HepG2 (cell line): ENCODE data around the gene TMEM250. TPM values are rescaled to one million over a fixed set of nuclear protein-coding genes. Genes with fewer than 3 reads are reported as not detected.

ENCODE experiments used
- ARID4A ChIP-seq: sonication (generic); formaldehyde crosslinking; IDR thresholded peaks from 2 replicates; pipeline ENCODE4 v1.5.0; 2020; ENCODE audit warnings: mild to moderate bottlenecking, missing genetic modification reagents, borderline replicate concordance
- ATF3 ChIP-seq: sonication (generic); formaldehyde crosslinking; IDR thresholded peaks from 2 replicates; pipeline ENCODE4 v1.4.0; 2020; ENCODE audit warnings: missing genetic modification reagents
- GABPA ChIP-seq, 2 experiments: IDR thresholded peaks; 2 replicates each; pipeline ENCODE4 v1.6.1; 2011 to 2016; ENCODE audit warnings: low read depth in 2 of 2, low read length in 1 of 2, missing biosample characterization in 1 of 2, missing genetic modification characterization in 1 of 2
- GABPB1 ChIP-seq: IDR thresholded peaks from 2 replicates; pipeline ENCODE4 v1.6.1; 2016; ENCODE audit warnings: mild to moderate bottlenecking, missing genetic modification reagents, moderate library complexity, missing compliant biosample characterization
- GTF3A ChIP-seq: sonication (generic); formaldehyde crosslinking; conservative IDR thresholded peaks from 2 replicates; pipeline ENCODE4 v1.4.0; 2020; ENCODE audit warnings: mild to moderate bottlenecking, missing genetic modification reagents
- HNRNPH1 ChIP-seq: fragments of 200-400 bp; formaldehyde crosslinking; optimal IDR thresholded peaks from 2 replicates; pipeline ENCODE3; 2017; ENCODE audit warnings: mild to moderate bottlenecking, low read depth, low read length
- HNRNPK ChIP-seq: fragments of 200-400 bp; formaldehyde crosslinking; IDR thresholded peaks from 2 replicates; pipeline ENCODE4 v1.6.1; 2018; ENCODE audit warnings: low read length, low read depth, moderate library complexity, mild to moderate bottlenecking; ENCODE audit not compliant: poor library complexity, severe bottlenecking
- IKZF1 ChIP-seq: fragments of 450-650 bp; IDR thresholded peaks from 2 replicates; pipeline ENCODE4 v1.7.1; 2016
- MED1 ChIP-seq: sonication (generic); formaldehyde crosslinking; IDR thresholded peaks from 2 replicates; pipeline ENCODE4 v1.4.0; 2020; ENCODE audit warnings: missing genetic modification reagents
- MED13 ChIP-seq: sonication (generic); formaldehyde crosslinking; IDR thresholded peaks from 2 replicates; pipeline ENCODE4 v1.5.0; 2020; ENCODE audit warnings: missing genetic modification reagents
- PCBP1 ChIP-seq: fragments of 200-400 bp; formaldehyde crosslinking; IDR thresholded peaks from 2 replicates; pipeline ENCODE4 v1.6.1; 2017; ENCODE audit warnings: mild to moderate bottlenecking, low read depth, low read length, borderline replicate concordance
- RARG ChIP-seq: sonication (generic); formaldehyde crosslinking; IDR thresholded peaks from 2 replicates; pipeline ENCODE4 v1.4.0; 2020; ENCODE audit warnings: low read depth, mild to moderate bottlenecking, missing genetic modification reagents
- SNAPC2 ChIP-seq: sonication (generic); formaldehyde crosslinking; IDR thresholded peaks from 2 replicates; pipeline ENCODE4 v1.8.1; 2022; ENCODE audit warnings: mild to moderate bottlenecking, missing genetic modification reagents
- ZFP36L1 ChIP-seq: sonication (generic); formaldehyde crosslinking; IDR thresholded peaks from 2 replicates; pipeline ENCODE4 v1.8.0; 2022; ENCODE audit warnings: mild to moderate bottlenecking, missing genetic modification reagents, moderate library complexity
- ZKSCAN1 ChIP-seq: fragments of 150-350 bp; IDR thresholded peaks from 2 replicates; pipeline ENCODE4 v1.6.1; 2014; ENCODE audit warnings: low read length
- ZNF720 ChIP-seq: sonication (generic); formaldehyde crosslinking; IDR thresholded peaks from 2 replicates; pipeline ENCODE4 v1.4.0; 2020; ENCODE audit warnings: missing genetic modification reagents
- ZNF768 ChIP-seq: sonication (generic); formaldehyde crosslinking; IDR thresholded peaks from 2 replicates; pipeline ENCODE4 v1.4.0; 2020; ENCODE audit warnings: missing genetic modification reagents
- ZNF879 ChIP-seq: sonication (generic); formaldehyde crosslinking; IDR thresholded peaks from 2 replicates; pipeline ENCODE4 v1.8.1; 2023; ENCODE audit warnings: missing genetic modification reagents
- polyA plus RNA-seq, 8 experiments: library from polyadenylated mRNA; depleted of rRNA in 3 of 8; stranded (reverse) in 7 of 8; unstranded in 1 of 8; fragments of >200 nt; fragmentation: Illumina TruSeq in 4 of 8; extraction: Trizol in 4 of 8; gene quantifications; 2 replicates each; pipeline versions ENCODE4 v1.2.1 to v1.2.3, GENCODE V29; 2011 to 2016; ENCODE audit warnings: low read depth in 4 of 8, missing spikeins in 1 of 8, mixed read lengths in 1 of 8; ENCODE audit not compliant: insufficient read depth in 1 of 8
- total RNA-seq, 5 experiments: library from RNA; depleted of rRNA; stranded (reverse); fragments of >200 nt; fragmentation: Illumina TruSeq; extraction: Trizol; gene quantifications; 2 replicates each; pipeline ENCODE4 v1.2.3, GENCODE V29; 2016; ENCODE audit warnings: low read depth in 1 of 5
- TF ChIP-seq, protein P1 (sequence below): sonication (generic); formaldehyde crosslinking; IDR thresholded peaks from 2 replicates; pipeline ENCODE4 v1.8.0; 2022; ENCODE audit warnings: mild to moderate bottlenecking, missing genetic modification reagents, moderate library complexity
- TF ChIP-seq, protein P2 (sequence below): sonication (generic); formaldehyde crosslinking; IDR thresholded peaks from 2 replicates; pipeline ENCODE4 v1.5.1; 2020; ENCODE audit warnings: mild to moderate bottlenecking, missing genetic modification reagents, moderate library complexity
- TF ChIP-seq, protein P3 (sequence below): sonication (generic); formaldehyde crosslinking; IDR thresholded peaks from 2 replicates; pipeline ENCODE4 v1.8.0; 2023; ENCODE audit warnings: mild to moderate bottlenecking, missing genetic modification reagents

Gene TMEM250
- total and polyA plus RNA-seq, 2 of the 13 experiments (the other 11 are each of a cell fraction or from before 2014, with no cell fraction given) = 5.5 to 13.9 TPM

DNA sequence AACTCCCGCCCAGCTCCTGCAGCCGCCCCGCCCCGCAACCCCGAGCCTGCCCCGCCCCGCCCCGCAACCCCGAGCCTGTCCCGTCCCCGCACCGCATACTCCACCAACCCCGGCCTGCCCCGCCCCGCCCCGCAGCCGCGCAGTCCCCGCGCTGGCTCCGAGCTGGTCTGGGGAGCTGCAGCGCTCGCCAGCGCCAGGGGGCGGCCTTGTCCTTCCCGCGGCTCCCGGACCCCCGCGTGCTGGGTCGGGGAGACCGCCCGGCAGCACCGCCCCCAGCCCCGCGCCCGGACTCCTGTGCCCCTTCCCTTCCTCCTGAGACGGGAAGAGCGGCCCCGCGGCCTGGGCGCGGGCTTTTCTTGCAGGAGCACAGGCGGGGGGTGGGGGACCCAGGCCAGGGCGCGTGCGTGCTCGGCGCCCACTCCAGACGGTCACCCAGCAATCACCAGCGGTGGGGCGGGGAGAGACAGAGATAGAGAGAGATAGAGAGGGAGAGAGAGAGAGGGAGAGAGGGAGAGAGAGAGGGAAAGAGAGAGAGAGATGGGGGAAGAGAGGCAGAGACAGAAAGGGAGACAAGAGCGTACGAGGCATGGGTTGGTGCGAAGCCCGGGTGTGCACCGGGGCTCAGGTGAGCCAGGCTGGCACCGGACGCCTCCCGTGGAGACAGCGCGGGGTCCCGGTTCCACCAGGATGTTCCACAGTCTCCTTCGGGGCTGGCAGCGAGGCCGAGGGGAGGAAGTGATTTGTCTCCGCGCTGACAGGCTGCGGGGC, 14.7 kb upstream of the TMEM250 start (continued):
- TF ChIP-seq GABPA (IDR thresholded peaks at IDR 0.05; ENCODE audit: low read depth, low read length) (no peak), GABPA (CRISPR knock-in tag; IDR thresholded peaks at IDR 0.05; ENCODE audit: low read depth) (no peak), GABPB1 (CRISPR knock-in tag) (no peak), ATF3 (CRISPR knock-in tag) (no peak), HNRNPH1 (no peak), GTF3A (CRISPR knock-in tag) (no peak), MED13 (CRISPR knock-in tag) (no peak), ZNF768 (CRISPR knock-in tag) (no peak), ZKSCAN1 (no peak), HNRNPK (peak; percentile 24), ZNF720 (CRISPR knock-in tag) (no peak), PCBP1 (no peak), MED1 (CRISPR knock-in tag) (no peak), RARG (no peak), SNAPC2 (CRISPR knock-in tag) (no peak), IKZF1 (no peak), ARID4A (CRISPR knock-in tag) (peak; percentile 23; the same call in 1 of the 2 replicates), ZFP36L1 (CRISPR knock-in tag) (no peak), ZNF879 (CRISPR knock-in tag) (no peak)
- TF ChIP-seq, protein P1, sequence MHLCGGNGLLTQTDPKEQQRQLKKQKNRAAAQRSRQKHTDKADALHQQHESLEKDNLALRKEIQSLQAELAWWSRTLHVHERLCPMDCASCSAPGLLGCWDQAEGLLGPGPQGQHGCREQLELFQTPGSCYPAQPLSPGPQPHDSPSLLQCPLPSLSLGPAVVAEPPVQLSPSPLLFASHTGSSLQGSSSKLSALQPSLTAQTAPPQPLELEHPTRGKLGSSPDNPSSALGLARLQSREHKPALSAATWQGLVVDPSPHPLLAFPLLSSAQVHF = no peak
- TF ChIP-seq, protein P2, sequence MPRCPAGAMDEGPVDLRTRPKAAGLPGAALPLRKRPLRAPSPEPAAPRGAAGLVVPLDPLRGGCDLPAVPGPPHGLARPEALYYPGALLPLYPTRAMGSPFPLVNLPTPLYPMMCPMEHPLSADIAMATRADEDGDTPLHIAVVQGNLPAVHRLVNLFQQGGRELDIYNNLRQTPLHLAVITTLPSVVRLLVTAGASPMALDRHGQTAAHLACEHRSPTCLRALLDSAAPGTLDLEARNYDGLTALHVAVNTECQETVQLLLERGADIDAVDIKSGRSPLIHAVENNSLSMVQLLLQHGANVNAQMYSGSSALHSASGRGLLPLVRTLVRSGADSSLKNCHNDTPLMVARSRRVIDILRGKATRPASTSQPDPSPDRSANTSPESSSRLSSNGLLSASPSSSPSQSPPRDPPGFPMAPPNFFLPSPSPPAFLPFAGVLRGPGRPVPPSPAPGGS (CRISPR knock-in tag) = 0 out of 2 replicates have a peak, but pooled peaks have one; percentile 24
- TF ChIP-seq, protein P3, sequence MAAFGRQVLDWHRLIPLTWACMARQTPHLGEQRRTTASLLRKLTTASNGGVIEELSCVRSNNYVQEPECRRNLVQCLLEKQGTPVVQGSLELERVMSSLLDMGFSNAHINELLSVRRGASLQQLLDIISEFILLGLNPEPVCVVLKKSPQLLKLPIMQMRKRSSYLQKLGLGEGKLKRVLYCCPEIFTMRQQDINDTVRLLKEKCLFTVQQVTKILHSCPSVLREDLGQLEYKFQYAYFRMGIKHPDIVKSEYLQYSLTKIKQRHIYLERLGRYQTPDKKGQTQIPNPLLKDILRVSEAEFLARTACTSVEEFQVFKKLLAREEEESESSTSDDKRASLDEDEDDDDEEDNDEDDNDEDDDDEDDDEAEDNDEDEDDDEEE = no peak
